Anterior cingulate cortex (tissue), 58 donors: ENCODE measurements around the gene PIK3C2G.
"Not testable (repeated sequence)": the region's sequence is repeated elsewhere in the genome, so short reads cannot be mapped to it uniquely, and the experiment has no call there.

Experiments used
- DNase-seq, 58 donors: peaks; one replicate each; lab custom pipeline; 2025; lab: John Stamatoyannopoulos, UW

PIK3C2G gene

GRCh38 chr12:18542497-18542896 lies 281.2 kb downstream of the PIK3C2G start:
- not testable (repeated sequence) for DNase-seq

- no peak for DNase-seq
Observed at GRCh38 chr12:18546399-18546798, 285.1 kb downstream of the PIK3C2G start.

DNA sequence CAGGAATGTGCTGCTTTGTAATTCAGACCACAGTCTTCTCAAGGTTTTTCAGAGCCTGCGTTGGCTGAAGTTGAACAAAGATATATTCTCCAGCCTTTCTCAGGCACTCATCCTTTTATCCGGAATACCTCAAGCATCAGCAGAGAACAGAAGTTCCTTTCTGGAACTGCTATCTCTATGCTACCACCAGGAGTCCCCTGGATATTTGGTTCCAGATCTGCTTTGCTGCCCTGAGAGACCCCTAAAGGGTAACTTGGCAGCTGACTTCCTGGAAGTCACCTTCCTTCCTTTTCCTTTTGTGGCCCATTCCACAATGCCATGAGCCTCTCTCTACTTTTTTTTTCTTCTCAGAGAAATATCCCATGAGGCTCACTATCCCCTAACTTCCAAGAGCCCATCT lies 288.3 kb downstream of the PIK3C2G start:
- DNase-seq = no peak

GRCh38 chr12:18551106-18551505 lies 289.8 kb downstream of the PIK3C2G start:
- no peak for DNase-seq

GRCh38 chr12:18551701-18552100 lies 290.4 kb downstream of the PIK3C2G start:
- DNase-seq = no peak

DNA sequence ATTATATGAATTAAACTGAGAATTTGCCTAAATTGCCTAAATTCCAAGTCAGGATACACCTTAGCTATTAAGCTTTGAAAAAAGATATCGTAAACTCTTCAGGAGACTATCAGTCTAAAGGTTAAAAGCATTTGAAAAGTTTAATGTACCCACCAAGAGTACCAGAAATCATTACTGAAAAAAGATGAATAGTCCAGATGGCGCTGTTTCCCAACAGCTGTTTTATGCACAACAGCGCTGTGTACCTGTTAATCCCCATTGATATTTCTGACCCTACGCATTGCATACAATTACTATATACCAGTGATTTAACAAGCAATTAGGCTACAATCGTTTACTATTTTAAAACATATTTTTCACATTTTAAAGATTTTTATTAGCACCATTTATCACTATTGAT lies 291.5 kb downstream of the PIK3C2G start:
- no peak for DNase-seq

GRCh38 chr12:18556161-18556560 lies 294.8 kb downstream of the PIK3C2G start:
- no peak for DNase-seq

DNA sequence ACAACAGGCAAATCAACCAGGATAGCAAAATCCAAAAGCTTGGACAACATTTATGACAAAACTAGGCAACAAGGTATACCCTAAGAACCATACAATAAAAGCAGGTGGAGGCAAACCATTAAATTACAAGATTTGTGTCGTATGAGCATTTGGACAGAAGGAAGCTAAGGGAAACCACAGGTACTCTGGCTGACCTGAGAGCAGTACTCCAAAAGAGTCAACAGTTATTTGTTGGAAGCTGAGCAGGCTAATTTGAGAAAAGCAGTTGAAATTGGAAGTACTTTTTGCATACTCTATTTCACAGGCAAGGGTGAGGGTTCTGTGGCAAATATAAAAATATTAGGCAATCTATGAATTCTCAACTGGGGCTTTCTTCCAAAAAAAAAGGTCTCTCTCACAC lies 297.9 kb downstream of the PIK3C2G start:
- DNase-seq = no peak

GRCh38 chr12:18562531-18562930 lies 301.2 kb downstream of the PIK3C2G start:
- no peak for DNase-seq

GRCh38 chr12:18564306-18564705 lies 303.0 kb downstream of the PIK3C2G start:
- no peak for DNase-seq

GRCh38 chr12:18567787-18568186 lies 306.5 kb downstream of the PIK3C2G start:
- no peak for DNase-seq

DNA sequence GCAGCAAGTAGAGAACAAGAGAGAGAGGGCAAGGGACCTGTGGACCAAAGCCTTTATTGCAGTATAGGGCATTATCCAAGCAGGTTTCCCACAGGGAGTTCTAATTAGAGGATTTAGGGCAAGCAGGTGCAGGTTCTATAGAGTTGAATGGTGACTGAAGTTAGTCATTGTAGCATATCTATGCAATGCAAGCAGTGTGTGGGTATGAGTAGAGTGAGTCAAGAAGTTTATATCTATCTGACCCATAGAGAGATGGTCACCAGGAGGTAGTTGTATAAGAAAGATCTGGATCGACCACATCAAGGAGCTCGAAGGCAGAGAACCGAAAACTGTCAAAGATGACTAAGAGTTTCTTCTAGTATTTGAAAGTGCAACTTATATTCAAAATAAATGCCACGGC lies 309.2 kb downstream of the PIK3C2G start:
- DNase-seq = no peak

- no peak for DNase-seq
Observed at GRCh38 chr12:18576104-18576626, 314.8 kb downstream of the PIK3C2G start.

- no peak for DNase-seq
Observed at GRCh38 chr12:18576648-18577047, 315.3 kb downstream of the PIK3C2G start.

DNA sequence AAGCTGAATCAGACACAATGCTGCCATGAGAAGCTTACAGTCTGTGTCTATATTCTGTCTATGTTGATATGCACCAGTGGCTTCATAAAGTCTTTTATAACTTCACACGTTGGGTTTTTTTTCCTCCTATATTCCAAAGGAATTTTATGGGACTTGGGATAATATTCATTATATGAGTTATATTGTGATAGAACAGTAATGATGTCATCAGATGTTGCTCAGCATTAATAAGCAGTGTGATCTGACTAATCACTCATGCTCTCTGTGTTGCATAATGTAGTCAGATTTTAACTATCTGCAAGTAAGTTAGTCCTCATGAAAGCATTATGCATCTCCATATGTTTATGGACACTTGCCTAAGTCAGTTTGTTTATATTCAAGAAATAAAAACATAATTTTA lies 316.9 kb downstream of the PIK3C2G start:
- DNase-seq = no peak

GRCh38 chr12:18580291-18580690 lies 319.0 kb downstream of the PIK3C2G start:
- DNase-seq = no peak

GRCh38 chr12:18580706-18581105 lies 319.4 kb downstream of the PIK3C2G start:
- DNase-seq = no peak

- DNase-seq = no peak
Observed at GRCh38 chr12:18581232-18581962, 320.1 kb downstream of the PIK3C2G start.

- no peak for DNase-seq
Observed at GRCh38 chr12:18583655-18584054, 322.3 kb downstream of the PIK3C2G start.

DNA sequence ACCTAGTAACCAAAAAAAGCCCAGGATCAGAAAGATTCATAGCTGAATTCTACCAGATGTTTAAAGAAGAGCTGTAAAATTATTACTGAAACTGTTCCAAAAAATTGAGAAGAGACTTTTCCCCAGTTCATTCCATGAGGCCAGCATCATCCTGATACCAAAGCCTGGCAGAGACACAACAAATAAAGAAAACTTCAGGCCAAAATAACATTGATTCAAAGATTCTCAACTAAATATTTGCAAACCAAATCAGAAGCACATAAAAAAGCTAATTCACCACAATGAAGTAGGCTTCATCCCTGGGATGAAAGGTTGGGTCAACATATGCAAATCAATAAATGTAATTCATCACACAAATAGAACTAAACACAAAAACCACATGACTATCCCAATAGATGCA lies 325.3 kb downstream of the PIK3C2G start:
- DNase-seq = no peak

- no peak for DNase-seq
Observed at GRCh38 chr12:18589316-18589715, 328.0 kb downstream of the PIK3C2G start.

- DNase-seq = no peak
Observed at GRCh38 chr12:18591473-18591872, 330.2 kb downstream of the PIK3C2G start.

DNA sequence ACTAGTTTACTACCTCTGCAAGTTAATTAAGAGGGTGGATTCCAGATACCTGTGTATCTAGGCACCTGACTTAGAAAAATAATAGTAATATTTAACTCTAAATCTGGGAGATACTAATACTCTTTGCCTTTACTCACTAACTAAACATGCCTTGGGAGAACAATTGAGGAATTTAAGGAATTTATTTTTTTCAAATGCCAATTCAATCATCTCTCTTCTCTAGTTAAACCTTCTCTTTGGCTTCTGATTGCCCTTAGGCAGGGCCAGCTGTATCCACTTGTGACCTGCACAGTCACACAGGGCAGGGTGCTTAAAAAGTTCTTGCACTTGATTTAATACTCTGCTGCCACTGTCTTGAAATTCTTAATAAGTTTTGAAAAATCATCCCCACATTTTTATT lies 334.1 kb downstream of the PIK3C2G start:
- DNase-seq = no peak
